HG03521 (cell line): ENCODE measurements around the gene PAX7.
"Not testable (repeated sequence)": the region's sequence is repeated elsewhere in the genome, so short reads cannot be mapped to it uniquely, and the experiment has no call there.

ENCODE experiments used
- ATAC-seq: cut with Tn5 transposase; IDR thresholded peaks from one replicate; pipeline ENCODE4 v1.9.1; 2021; ENCODE audit warnings: mild to moderate bottlenecking, moderate library complexity; ENCODE audit not compliant: unreplicated experiment

PAX7 gene

DNA sequence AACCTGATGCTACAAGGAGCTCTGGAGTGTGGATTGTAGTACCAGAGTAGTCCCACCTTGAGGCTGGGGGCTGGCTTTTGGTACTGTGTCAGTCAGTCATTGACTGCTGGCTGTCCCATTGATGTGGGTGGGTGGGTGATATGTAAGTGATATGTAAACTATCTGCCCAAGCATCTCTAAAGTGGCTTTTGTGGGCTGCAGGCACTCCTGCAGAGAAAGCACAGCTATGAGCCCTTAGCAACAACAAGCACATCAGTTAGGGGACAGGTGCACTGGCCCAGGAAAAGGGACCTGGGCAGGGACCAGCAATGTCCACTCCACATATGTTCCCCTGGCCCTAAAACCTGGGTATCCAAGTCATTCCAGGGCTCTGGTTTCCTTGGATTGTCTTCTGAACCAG lies 118.9 kb downstream of the PAX7 start:
- no peak for ATAC-seq

- ATAC-seq = no peak
Observed at GRCh38 chr1:18750600-18750999, 120.0 kb downstream of the PAX7 start.

- no peak for ATAC-seq
Observed at GRCh38 chr1:18751425-18751824, 120.8 kb downstream of the PAX7 start.

- no peak for ATAC-seq
Observed at GRCh38 chr1:18752409-18752808, 121.8 kb downstream of the PAX7 start.

DNA sequence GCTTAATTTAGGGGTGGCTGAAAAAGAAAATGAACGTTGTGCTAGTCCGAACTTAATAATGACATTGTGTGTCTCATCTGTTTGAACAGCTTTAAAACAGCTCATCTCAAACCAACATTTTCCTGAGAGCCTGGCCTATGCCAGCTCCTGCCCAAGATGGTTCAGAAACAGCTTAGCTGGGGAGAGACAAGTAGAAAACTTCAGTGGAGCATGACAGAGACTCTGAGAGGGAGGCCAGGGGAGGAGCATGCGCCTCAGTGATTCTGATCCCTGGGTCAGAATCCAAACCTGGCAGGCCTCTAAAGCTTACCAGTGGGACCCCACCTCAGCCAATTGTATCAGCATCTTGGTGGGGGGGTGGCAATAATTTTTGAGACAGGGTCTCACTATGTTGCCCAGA lies 129.5 kb downstream of the PAX7 start:
- ATAC-seq = no peak

GRCh38 chr1:18761948-18762840 lies 131.5 kb downstream of the PAX7 start:
- no peak for ATAC-seq

DNA sequence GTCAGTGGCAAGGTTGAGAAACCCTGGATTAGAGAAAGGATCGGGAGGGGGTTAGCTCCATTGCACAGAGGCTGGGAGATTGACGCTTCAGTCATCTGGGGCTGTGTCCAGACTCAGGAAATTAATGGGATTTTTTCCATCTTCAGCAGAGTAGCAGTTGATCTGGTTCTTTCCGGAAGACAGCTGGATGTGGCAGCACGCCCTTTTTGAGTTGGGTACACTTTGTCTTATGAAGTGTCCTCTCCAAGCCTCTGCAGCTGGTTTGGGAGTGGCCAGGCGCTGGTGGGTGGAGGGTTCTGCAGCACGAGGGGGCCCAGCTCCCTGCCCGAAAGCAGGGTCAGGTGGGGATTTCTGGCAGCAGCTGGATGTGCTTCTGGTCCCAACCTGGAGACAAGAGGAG lies 133.7 kb downstream of the PAX7 start:
- no peak for ATAC-seq

DNA sequence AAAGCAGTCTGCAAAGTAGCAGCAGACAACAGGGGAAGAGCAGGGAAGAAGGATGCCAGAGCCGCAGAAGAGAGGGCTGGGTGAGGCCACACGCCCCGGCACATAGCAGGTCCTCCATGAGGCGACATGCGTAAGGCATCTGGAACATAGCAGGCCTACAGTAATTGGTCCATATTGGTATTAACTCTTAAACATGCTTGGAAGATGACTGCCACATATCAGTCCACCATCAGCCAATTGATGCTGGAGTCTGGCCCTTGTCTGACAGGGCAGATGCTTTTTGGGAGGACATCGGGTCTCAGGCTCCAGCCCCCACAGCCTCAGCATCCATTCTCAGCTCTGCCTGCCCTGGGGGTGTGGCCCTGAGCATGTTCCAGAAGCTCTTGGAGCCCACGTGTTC lies 135.1 kb downstream of the PAX7 start:
- no peak for ATAC-seq

GRCh38 chr1:18766328-18766727 lies 135.7 kb downstream of the PAX7 start:
- no peak for ATAC-seq

- ATAC-seq = not testable (repeated sequence)
Observed at GRCh38 chr1:18767576-18767975, 136.9 kb downstream of the PAX7 start.

DNA sequence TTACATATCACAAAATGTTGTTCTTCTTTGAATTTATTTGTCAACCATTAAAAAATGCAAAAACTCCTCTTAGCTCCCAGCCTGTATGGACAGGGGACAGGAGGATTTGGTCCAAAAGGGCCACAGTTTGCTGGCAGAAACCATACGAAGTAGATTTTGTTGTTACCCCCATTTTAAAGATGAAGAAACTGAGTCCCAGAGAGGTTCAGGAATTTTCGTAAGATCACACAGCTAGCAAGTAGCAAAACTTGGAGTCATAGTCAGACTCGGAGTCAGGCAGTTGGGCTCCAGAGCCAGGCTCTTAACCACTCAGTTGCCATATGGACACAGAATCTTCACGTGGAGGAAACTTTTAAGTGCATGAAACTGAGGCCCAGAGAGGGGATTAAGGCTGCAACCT lies 137.4 kb downstream of the PAX7 start:
- ATAC-seq = no peak

GRCh38 chr1:18769140-18769539 lies 138.5 kb downstream of the PAX7 start:
- ATAC-seq = no peak

DNA sequence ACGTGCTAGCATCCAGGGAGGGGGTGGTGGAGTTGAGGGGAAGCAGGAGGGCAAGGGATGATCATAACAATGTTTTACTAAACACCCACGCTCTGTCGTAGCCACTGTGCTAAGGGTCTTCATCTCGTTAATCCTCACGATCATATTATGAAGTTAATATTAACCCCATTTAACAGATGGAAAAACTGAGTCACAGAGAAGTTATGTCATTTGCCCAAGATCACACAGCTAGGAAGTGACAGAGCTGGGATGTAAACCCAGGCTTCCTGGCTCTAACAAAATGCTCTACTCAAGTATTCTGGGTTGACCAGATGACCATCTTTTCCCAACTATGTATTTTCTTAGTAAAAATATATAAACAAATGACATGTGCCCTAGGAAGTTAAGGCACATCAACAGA lies 140.2 kb downstream of the PAX7 start:
- ATAC-seq = no peak

GRCh38 chr1:18773753-18774152 lies 143.1 kb downstream of the PAX7 start:
- no peak for ATAC-seq

DNA sequence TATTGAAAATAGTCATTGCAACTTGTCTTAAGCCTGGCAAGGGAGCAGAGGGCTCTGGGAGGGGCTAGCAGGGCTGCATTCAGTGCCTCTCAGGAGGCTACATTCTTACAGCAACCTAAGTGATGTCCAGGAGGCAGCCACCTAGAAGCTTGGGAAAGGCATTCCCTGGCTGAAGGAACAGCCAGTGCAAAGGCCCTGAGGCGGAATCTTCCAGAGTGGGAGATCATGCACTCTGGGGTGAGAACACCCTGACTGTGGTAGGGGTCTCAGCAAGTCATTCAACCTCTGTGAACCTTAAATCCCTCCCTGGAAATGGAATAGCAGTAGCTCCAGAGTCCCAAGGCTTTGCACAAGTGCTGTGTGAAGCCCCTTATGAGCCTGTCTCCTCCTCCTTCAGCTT lies 144.7 kb downstream of the PAX7 start:
- no peak for ATAC-seq

- no peak for ATAC-seq
Observed at GRCh38 chr1:18776777-18777176, 146.1 kb downstream of the PAX7 start.

DNA sequence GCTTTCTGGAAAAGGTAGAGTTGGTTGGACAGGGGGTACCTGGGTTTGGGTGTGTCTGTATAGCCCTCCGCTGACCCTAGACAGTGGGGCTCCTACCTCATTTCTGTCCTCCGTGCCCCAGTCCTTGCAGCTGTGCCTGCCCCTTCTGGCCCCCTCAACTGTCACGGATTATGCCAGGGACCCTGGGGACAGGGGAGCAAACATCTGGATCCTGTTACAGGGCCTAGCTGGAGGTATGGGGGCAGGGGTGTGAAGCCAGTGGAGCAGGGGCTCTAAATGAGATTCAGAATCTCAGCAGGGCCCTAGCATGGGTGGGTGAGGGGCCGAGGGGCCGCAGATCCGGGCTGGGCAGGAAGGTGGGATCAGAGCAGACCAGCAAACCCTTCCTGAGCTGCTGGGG lies 147.8 kb downstream of the PAX7 start:
- ATAC-seq = no peak

DNA sequence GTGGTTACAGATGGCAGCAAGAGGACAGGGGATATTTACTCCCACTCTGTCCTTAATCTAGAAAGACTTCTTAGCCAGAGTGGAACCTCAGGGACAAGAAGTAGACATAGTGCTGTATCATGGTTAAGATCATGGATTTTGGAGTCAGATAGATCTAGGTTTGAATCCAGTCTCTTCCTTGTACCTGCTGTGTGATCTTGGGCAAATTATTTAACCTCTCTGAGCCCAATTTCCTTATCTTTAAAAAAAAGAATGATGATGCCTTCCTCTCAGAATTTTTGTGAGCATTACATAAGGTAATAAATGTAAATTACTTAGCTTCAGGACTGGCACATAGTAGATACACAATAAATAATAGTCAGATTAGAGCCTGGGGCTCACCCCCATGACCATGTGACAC lies 150.4 kb downstream of the PAX7 start:
- no peak for ATAC-seq

- ATAC-seq = no peak
Observed at GRCh38 chr1:18783705-18784481, 153.2 kb downstream of the PAX7 start.

DNA sequence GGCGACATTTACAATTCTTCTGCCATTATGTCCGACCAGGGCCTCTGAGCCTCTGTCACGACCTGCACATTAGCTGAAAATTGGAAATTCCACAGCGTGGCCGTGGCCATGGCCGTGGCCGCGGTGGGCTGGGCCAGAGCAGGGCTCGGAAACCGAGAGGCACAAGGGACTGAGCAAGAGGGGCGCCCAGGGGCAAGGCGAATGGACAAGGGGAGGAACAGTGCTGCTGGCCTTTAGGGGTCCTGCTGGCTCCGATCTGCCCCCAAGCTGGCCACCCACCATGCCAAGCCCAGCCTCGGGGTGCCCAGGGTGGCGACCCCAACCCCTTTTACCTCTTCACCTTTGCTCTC lies 153.8 kb downstream of the PAX7 start:
- ATAC-seq = no peak

GRCh38 chr1:18786149-18786548 lies 155.5 kb downstream of the PAX7 start:
- ATAC-seq = no peak

DNA sequence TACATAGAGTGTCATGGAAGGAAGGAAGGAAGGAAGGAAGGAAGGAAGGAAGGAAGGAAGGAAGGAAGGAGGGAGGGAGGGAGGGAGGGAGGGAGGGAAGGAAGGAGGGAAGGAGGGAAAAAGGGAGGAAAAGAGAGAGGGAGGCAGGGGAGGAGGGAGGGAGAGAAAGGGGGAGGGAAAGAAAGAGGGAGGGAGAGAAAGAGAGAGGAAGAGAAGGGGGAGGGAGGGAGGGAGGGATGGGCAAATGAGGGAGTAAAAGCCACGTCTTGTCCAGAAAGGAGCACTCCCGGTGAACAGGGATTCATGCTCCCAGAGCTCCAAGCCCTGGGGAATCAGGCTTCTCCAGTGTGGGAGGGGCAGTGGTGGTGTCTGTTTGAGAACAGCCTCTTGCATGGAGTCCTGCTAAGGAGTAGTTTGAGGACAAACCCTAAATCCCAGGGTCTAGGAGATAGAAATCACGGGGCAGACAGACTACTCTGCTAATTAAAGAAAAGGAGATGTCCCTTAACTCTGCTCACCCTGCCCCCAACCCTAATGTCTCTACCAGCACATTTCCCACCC lies 157.3 kb downstream of the PAX7 start:
- no peak for ATAC-seq
